Measurements from ENCODE around the gene MARCHF9.
A peak's percentile ranks its signal among the peaks of the same experiment; 100 is the strongest.

The MARCHF9 gene

GRCh38 chr12:57724936-57725740, 29.8 kb upstream of the MARCHF9 start:
- no peak for DNase-seq

DNA sequence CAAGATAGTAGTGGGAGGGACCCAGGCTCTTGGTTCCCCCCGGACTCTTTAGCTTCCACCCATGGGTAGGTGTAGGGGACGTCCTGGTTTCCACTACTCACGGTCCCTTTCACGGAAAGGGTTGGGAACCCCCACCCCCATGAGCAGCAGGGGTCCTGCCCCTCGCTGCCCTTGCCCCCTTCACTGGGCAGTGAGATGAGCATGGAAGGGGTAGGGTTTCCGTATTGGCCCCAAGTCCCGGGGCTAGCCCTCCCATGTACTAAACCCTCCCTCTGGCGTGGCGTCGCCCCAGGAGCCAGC, 29.1 kb upstream of the MARCHF9 start:
- no peak for DNase-seq

DNA sequence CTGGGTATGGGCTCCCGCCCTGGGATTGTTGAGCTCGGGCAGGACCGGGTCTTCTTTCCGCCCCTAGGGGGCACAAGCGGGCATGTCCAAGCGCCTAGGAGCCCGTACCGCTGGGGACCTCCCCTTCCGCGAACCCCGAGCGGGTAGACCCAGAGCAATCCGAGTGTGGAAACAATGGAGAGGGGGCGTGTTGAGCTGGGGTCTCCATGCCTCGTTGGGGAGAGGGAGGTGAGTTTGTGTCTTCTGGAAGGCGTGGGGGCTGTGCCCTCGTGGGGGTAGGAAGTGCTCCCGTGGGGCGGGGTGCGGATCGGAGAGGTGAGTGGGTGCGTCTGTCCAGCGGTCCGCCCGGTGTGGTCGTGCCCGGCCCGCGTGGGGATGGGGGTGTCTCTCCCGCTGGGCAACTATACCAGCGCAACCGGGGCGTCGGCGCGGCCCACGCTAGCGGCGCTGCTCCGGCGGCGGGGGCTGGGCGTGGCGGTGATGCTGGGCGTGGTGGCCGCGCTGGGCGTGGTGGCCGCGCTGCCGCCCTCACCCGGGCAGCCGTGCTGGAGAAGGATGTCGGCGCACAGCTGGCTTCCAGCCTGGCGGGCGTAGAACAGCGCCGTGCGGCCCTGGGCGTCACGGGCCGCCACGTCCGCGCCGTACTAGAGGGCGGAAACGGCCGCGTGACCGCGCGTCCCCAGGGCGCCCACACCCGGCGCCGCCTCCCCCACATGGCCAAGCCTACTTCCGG, 28.6 kb upstream of the MARCHF9 start:
- DNase-seq, result peak in 1 of 2 donors; percentile 42

DNA sequence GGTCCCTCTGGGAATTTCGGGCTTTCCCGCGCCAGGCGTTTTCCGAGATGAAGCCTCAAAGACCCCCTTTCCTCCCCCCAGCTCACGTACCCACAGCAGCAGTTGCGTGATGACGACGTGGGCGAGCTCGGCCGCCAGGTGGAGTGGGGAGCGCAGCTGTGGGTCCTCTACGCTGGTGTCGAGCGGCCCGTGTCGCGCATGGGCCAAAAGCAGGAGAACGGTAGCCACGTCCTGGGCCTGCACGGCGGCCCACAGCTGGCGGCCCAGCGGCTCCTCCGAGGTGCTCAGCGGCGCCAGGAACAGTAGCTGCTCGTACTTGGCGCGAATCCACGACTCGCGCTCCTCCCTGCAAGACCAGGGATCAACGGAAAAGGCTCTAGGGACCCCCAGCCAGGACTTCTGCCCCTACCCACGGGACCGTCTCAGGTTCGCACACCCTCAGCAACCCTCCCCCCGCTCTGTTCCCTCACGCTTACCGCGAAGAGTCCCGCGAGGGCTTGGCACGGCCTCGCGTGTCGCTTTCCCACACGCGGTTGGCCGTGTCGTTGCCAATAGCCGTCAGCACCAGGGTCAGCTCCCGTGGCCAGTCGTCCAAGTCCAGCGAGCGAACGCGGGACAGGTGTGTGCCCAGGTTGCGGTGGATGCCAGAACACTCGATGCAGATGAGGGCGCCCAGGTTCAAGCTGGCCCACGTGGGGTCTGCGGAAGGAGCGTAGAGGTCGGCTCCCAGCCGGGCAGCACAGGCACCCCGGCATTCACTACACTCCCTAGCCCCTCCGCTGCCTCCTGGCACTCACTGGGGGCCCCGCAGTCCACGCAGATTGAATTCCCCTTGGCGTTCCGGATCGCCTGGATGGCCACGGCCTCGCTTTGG, 27.8 kb upstream of the MARCHF9 start:
- DNase-seq, result no peak

DNA sequence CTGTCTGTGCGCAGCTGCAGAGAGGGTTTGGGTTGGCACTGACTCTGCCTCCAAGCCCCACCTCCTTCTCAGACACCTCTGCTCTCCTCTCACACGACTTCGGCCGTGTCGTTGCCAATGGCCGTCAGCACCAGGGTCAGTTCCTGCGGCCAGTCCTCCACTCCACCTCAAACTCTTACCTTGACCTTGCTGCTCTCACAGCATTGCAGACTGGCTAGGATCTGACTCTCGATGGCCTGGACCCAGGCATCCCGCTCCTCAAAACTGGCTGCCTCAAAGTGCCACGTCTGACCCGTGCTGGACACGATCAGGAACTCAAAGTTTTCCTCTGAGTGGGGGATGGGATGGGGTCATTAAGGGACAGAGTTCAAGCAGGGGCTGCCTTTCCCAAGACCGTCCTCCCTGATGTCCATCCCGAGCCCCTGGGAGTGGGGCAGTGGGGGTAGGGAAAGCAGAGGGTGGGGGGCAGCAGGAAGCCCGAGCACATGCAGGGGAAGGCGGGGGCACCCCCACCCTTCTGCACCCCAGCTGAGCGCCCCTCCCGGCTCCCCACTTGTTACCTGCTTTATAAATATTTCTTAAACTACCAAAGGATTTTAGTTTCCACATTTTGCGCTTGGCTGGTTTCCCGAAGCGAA, 27.0 kb upstream of the MARCHF9 start:
- no peak for DNase-seq

DNA sequence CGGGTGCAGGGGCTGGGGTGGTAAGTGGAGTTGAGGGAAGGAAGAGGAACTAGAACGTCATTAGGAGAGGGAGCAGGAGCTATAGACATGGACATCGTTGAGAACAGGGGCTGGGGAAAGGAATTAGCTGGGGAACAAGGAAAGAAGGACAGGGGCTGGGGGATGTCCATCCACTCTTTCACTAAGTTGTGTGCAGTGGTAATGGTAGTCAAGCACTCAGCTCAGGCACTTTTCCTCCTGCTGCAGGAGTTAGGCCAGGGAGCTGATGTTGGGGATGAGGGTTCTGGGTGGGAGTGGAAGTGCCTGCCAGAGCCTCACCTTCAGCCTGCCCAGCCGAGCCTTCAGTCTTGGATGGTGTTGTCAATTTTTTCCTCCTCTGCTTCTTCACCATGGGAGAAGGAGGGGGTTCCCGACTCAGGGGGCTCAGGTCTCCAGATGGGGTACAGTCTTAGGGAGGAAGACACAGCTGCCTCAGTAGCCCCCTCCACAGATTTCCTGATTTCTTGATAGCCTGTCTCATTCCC, 25.5 kb upstream of the MARCHF9 start:
- DNase-seq, result no peak

- DNase-seq, result no peak
Observed at GRCh38 chr12:57730336-57731067, 24.4 kb upstream of the MARCHF9 start.

- DNase-seq, result no peak
Observed at GRCh38 chr12:57731411-57732080, 23.4 kb upstream of the MARCHF9 start.

DNA sequence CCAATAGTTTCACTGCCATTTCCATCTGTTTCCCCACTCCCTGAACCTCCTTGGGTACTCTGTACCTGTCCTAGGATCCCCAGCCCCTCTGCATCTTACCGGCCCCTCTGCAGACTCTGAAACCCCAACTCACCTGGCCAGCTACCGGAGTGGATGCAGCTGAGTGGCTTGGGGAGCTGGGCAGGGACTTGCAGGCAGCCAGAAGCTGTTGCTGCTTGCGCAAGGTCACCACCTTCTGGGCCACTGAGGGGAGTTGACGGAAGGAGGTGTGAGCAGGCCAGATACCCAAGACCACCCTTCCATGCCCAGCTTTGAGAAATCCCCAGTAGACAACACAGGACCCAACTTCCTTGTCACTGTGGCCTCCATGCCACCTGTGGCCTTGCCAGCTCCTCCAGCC, 22.6 kb upstream of the MARCHF9 start:
- DNase-seq, result no peak

DNA sequence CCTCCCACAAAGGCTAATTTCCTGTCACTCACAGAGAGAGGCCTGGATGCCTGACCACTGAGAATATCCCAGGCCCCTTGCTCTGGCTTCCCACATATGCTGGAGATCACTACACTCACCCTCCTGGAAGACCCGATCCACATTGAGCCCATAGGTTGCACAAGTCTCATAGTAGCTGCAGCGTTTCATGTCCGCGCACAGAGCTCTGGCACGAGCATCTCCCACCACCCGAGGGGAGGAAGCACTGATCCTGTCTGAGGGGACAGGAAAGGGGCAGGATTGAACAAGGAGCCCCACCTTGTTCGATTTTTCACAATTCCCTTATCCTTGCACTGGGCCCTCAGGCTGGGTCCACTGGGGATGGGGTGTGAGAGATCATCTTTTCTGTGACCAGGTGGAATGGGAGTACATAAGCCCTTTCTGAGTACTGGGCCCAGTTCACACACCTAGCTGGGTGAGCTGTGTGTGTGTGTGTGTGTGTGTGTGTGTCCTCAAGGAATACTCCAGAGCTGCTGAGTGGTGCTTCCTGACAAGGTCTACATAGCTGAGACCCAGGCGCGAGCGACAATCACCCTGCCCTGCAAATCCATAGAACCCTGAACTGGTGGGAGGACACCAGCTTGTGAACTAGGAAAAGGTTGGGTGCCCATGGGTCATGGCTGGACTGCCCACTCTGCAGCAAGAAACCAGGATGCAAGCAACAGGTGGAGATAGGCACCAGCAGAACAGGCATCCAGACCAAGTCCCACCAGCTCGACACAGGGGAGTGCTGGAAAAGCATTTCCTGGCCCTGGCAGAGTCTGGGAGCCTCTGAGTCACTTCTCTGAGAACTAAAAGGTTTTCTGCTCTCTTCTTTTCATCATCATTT, 21.9 kb upstream of the MARCHF9 start:
- DNase-seq, result no peak

DNA sequence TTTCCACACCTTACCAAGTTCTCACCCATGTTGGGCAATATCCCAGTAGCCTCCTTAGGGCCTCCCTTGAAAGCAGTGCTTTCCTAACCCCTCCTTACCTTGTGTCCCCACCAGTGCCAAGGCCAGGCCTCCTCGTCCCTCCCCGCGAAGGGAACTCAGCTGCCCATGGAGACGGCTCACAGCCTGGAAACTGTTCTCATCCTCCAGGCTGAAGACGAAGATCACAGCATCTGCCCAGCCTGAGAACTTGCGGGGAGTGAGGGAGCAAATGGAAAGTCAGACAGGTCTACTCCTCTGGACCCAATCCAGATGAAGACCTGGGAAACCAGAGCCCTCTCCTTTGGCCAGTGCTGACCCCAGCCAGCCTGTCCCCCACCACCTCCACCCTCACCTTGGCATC, 21.0 kb upstream of the MARCHF9 start:
- no peak for DNase-seq

DNA sequence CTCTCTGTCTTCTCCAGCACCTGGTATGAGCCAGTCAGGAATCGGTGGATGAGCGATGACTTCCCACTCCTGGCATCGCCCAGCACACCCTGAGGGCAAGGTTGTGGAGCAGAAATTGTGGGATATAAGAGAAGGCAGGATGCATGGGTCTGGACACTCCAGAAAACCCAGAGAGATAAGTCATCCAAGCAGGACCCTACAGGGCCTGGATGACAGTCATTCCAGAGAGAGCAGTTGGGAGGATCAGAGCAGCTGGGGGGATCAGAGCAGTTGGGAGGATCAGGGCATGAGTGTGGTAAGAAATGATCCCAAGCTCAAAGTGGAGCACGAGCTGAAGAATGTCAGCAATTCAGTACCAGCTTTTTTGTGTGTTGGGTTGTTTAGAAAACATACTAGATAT, 20.3 kb upstream of the MARCHF9 start:
- DNase-seq, result no peak

- DNase-seq, result no peak
Observed at GRCh38 chr12:57735198-57735855, 19.6 kb upstream of the MARCHF9 start.

DNA sequence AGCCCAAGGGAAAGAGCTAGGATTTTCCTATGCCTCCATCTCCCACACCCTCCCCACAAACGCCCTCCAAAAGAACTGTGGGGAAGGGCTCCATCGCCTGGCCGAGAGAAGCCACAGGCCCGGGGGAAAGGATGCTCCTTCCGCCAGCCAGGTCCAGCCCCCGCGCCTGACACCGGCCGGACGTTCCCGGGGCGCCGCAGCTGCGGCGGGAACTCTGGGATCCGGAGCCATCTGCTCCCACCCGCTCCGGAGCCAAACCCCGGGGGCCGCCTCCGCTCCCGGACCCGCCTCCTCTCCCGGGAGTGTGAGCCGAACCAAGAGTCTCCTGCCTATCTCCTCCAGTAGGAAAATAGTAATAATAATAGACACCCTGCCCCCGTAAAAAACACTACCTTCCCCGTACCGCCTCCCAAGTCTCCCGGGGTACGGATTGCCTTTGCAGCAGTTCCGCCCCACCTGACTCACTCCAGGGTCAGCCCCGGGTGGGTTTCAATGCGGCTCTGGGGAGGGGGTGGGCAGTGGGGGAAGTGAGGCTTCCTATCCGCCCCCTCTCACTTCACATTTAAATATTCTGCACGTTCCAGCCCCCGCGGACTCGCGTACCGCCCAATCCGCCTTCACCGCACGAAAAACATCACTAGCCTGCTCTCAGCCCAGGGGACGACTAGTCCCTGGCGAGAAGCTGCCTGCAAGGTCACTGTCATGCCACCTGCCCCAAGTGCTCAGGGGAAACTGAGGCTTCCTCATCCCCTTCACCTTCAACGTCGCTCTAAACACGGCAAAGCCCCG, 18.8 kb upstream of the MARCHF9 start:
- no peak for DNase-seq

GRCh38 chr12:57736741-57737466, 18.0 kb upstream of the MARCHF9 start:
- no peak for DNase-seq

- no peak for DNase-seq
Observed at GRCh38 chr12:57737467-57738460, 17.1 kb upstream of the MARCHF9 start.

DNA sequence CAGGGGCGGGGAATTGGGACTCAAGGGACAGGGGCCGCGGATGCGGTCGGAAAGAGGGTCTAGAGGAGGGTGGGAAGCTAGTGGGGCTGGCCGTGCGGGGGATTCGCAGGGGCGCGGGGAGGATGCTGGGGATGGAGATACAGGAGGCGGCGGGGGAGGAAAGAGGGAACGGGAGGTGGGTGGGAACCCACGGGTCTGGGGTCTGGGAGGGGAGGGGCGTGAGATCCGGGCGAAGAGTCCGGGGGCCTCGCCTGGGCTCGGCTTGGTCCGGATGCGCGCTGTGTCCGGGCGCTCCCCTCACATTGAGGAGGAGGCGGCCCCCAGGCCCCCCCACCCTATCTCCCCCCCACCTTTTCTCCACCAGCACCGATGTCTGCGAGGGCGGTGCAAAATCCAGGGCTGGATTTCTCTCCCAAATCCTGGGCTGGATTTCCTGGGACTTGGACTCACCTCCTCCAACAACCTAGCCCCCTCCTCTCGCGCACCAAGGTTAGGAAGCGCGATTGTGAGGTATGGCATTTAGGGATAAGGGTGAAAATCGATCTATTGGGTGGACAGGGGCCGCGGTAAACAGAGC, 16.2 kb upstream of the MARCHF9 start, which contains the start of gene AGAP2:
AGAP2 (minus strand) TSS at position 82 of the 577 bp plus-strand sequence. CDS start 496 bp downstream, outside the sequence.
- no peak for DNase-seq
